ENCODE results near the gene PRDM7. TPM values are rescaled to one million over a fixed set of nuclear protein-coding genes. Genes with fewer than 3 reads are reported as not detected.

The PRDM7 gene
- total and polyA plus RNA-seq, 12 donors: not detected

DNA sequence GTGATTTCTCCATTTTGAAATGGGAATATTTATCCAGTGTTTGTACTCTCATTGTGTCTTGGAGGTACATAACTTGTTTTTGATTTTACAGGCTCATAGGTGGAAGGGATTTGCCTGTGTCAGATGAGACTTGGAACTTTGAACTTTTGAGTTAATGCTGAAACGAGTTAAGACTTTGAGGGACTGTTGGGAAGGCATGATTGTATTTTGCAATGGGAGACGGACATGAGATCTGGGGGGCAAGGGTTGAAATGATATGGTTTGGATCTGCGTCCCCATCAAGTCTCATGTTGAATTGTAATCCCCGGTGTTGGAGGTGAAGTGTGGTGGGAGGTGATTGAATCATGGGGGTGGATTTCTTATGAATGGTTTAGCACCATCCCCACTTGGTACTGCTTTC lies 21.8 kb downstream of the PRDM7 start:
- Histone ChIP-seq H3K4me3 (no peak overlapping the region), H3K4me1 (replicated peaks in 1 of 2) (no peaks in the 10 kb centered on the region), H3K9me3 (replicated peaks in 1 of 3) (no peaks in the 10 kb centered on the region), H3K36me3 (replicated peaks in 1 of 2) (no peaks in the 10 kb centered on the region), H3K27me3 (no peaks in the 10 kb centered on the region), H3K27ac (no peak overlapping the region)
- intact Hi-C loops (cut with DNase I): no loop called here
- DNase-seq: no peak
- 67 to 75% (median 71%) methylated on average over 4 of the region's 4 CpGs for WGBS, 4 donors
- no peak for TF ChIP-seq POLR2A (IDR thresholded peaks at IDR 0.05)
- TF ChIP-seq, protein P1, sequence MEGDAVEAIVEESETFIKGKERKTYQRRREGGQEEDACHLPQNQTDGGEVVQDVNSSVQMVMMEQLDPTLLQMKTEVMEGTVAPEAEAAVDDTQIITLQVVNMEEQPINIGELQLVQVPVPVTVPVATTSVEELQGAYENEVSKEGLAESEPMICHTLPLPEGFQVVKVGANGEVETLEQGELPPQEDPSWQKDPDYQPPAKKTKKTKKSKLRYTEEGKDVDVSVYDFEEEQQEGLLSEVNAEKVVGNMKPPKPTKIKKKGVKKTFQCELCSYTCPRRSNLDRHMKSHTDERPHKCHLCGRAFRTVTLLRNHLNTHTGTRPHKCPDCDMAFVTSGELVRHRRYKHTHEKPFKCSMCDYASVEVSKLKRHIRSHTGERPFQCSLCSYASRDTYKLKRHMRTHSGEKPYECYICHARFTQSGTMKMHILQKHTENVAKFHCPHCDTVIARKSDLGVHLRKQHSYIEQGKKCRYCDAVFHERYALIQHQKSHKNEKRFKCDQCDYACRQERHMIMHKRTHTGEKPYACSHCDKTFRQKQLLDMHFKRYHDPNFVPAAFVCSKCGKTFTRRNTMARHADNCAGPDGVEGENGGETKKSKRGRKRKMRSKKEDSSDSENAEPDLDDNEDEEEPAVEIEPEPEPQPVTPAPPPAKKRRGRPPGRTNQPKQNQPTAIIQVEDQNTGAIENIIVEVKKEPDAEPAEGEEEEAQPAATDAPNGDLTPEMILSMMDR (IDR thresholded peaks at IDR 0.05): no peak

DNA sequence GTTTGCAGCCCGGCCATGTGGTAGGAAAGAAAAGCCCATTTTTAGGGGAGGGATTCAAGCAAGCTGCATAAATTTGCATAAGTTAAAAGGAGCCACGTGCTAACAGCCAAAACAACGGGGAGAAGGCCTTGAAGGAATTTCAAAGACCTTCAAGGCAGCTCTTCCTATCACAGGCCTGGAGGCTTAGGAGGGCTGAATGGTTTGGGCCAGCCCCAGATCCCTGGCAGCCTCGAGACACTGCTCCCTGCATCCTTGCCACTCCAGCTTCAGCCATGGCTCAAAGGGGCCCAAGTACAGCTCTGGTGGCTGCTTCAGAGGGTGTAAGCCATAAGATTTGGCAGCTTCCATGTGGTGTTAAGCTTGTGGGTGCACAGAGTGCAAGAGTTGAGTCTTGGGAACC lies 22.6 kb downstream of the PRDM7 start:
- no peak overlapping the region for H3K4me3 ChIP-seq
- no peaks in the 10 kb centered on the region for H3K4me1 ChIP-seq (replicated peaks in 1 of 2)
- H3K36me3 ChIP-seq (replicated peaks in 1 of 2): no peaks in the 10 kb centered on the region
- no peaks in the 10 kb centered on the region for H3K27me3 ChIP-seq
- no peak overlapping the region for H3K27ac ChIP-seq
- intact Hi-C loops (cut with DNase I): no loop called here
- no peaks in the 10 kb centered on the region for H3K9me3 ChIP-seq (replicated peaks in 1 of 3)
- 46 to 59% (median 52%) methylated on average over 3 to 4 of the region's 4 CpGs for WGBS, 4 donors
- TF ChIP-seq, protein P1 (IDR thresholded peaks at IDR 0.05): no peak
- no peak for TF ChIP-seq POLR2A (IDR thresholded peaks at IDR 0.05)
- DNase-seq: no peak

DNA sequence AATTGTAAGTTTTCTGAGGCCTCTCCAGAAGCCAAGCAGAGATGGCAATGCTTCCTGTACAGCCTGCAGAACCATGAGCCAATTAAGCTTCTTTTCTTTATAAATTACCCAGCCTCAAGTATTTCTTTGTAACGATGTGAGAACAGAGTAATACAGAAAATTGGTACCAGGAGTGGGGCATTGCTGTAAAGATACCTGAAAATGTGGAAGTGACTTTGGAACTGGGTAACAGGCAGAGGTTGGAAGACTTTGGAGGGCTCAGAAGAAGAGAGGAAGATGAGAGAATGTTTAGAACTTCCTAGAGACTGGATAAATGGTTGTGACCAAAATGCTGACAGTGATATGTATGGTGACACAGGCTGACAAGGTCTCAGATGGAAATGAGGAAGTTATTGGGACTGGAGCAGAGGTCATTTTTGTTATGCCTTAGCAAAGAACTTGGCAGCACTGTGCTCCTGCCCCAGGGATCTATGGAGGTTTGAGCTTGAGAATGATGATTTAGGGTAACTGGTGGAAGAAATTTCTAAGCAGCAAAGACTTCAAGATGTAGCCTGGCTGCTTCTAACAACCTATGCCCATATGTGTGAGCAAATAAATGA lies 23.1 kb downstream of the PRDM7 start:
- WGBS, 4 donors: 65 to 83% (median 73%) methylated on average over 1 of the region's 1 CpG
- Histone ChIP-seq H3K27ac (no peak overlapping the region), H3K4me1 (replicated peaks in 1 of 2) (no peaks in the 10 kb centered on the region), H3K27me3 (no peaks in the 10 kb centered on the region), H3K4me3 (no peak overlapping the region), H3K9me3 (replicated peaks in 1 of 3) (no peaks in the 10 kb centered on the region), H3K36me3 (replicated peaks in 1 of 2) (no peaks in the 10 kb centered on the region)
- intact Hi-C loops (cut with DNase I): no loop called here
- no peak for TF ChIP-seq POLR2A (IDR thresholded peaks at IDR 0.05)
- TF ChIP-seq, protein P1 (IDR thresholded peaks at IDR 0.05): no peak
- DNase-seq: no peak

DNA sequence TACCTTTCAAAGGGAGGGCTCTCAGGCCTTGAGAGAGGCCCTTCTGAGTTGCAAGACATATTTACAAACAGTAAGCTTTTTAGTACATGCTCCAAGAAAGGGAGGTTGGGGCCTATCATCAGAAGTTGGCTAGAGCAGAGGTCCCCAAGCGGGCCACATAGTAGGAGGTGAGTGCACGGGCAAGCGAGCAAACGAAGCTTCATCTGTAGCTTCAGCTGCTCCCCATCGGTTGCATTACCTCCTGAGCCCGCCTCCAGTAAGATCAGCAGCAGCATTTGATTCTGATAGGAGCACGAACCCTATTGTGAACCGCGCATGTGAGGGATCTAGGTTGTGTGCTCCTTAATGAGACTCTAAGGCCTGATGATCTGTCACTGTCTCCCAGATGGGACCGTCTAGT lies 26.2 kb downstream of the PRDM7 start:
- H3K9me3 ChIP-seq (replicated peaks in 1 of 3): no peaks in the 10 kb centered on the region
- no peak overlapping the region for H3K27ac ChIP-seq
- 90 to 98% (median 91%) methylated on average over 10 of the region's 10 CpGs for WGBS, 4 donors
- no peaks in the 10 kb centered on the region for H3K36me3 ChIP-seq (replicated peaks in 1 of 2)
- intact Hi-C loops (cut with DNase I): no loop called here
- DNase-seq: peak in 2 of 7 donors; percentile 10 to 20
- H3K27me3 ChIP-seq: no peaks in the 10 kb centered on the region
- TF ChIP-seq, protein P1 (IDR thresholded peaks at IDR 0.05): no peak
- TF ChIP-seq POLR2A (IDR thresholded peaks at IDR 0.05): no peak
- H3K4me1 ChIP-seq (replicated peaks in 1 of 2): peaks cover 14 to 15% of the 10 kb centered on the region in 2 donors
- no peak overlapping the region for H3K4me3 ChIP-seq

Measured in adrenal gland (tissue), 12 donors.